ENCODE data around the gene CD93.

DNA sequence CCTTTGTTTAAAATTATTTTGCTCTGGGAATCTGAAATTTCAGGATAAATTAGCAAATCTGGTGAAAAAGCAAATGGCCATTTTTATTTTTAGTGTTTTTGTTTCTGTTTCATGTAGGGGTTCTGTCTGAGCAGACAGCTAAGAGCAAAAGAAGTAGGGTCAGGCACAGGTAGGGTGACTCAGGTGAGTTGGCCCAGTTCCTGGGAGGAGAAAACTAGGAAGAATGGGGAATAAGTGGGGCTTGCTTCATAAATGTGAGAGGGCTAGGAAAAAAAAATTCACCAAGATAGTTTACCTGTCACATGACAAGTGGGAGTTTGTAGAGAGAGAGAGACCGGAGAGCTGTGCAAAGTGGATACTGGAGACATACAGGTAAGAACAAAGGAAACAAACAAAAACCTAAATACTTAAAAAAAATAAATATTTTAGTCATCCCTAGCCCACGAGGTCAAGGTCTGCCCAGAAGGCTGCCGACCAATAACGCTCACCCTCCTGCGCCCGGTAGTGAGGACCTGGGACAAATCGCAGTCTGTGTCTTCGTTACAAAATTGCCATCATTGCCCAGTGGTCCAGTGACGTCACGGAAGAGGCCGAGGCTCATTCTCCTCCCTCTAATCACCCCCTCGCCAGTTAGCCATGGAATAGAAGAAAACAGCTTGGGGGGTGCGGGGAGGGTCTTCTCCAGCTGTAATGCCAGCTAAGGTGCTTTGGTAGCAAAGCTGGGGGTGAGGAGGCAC is 39.0 kb downstream of the CD93 start:
- no peak for TF ChIP-seq TCF4 (CRISPR knock-in tag; IDR thresholded peaks at IDR 0.05; ENCODE audit: borderline replicate concordance)
- TF ChIP-seq, protein P1, sequence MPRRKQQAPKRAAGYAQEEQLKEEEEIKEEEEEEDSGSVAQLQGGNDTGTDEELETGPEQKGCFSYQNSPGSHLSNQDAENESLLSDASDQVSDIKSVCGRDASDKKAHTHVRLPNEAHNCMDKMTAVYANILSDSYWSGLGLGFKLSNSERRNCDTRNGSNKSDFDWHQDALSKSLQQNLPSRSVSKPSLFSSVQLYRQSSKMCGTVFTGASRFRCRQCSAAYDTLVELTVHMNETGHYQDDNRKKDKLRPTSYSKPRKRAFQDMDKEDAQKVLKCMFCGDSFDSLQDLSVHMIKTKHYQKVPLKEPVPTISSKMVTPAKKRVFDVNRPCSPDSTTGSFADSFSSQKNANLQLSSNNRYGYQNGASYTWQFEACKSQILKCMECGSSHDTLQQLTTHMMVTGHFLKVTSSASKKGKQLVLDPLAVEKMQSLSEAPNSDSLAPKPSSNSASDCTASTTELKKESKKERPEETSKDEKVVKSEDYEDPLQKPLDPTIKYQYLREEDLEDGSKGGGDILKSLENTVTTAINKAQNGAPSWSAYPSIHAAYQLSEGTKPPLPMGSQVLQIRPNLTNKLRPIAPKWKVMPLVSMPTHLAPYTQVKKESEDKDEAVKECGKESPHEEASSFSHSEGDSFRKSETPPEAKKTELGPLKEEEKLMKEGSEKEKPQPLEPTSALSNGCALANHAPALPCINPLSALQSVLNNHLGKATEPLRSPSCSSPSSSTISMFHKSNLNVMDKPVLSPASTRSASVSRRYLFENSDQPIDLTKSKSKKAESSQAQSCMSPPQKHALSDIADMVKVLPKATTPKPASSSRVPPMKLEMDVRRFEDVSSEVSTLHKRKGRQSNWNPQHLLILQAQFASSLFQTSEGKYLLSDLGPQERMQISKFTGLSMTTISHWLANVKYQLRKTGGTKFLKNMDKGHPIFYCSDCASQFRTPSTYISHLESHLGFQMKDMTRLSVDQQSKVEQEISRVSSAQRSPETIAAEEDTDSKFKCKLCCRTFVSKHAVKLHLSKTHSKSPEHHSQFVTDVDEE (CRISPR knock-in tag; IDR thresholded peaks at IDR 0.05): no peak
- TF ChIP-seq, protein P2, sequence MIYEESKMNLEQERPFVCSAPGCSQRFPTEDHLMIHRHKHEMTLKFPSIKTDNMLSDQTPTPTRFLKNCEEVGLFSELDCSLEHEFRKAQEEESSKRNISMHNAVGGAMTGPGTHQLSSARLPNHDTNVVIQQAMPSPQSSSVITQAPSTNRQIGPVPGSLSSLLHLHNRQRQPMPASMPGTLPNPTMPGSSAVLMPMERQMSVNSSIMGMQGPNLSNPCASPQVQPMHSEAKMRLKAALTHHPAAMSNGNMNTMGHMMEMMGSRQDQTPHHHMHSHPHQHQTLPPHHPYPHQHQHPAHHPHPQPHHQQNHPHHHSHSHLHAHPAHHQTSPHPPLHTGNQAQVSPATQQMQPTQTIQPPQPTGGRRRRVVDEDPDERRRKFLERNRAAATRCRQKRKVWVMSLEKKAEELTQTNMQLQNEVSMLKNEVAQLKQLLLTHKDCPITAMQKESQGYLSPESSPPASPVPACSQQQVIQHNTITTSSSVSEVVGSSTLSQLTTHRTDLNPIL (CRISPR knock-in tag; IDR thresholded peaks at IDR 0.05; ENCODE audit: low read depth): no peak
- TF ChIP-seq, protein P3, sequence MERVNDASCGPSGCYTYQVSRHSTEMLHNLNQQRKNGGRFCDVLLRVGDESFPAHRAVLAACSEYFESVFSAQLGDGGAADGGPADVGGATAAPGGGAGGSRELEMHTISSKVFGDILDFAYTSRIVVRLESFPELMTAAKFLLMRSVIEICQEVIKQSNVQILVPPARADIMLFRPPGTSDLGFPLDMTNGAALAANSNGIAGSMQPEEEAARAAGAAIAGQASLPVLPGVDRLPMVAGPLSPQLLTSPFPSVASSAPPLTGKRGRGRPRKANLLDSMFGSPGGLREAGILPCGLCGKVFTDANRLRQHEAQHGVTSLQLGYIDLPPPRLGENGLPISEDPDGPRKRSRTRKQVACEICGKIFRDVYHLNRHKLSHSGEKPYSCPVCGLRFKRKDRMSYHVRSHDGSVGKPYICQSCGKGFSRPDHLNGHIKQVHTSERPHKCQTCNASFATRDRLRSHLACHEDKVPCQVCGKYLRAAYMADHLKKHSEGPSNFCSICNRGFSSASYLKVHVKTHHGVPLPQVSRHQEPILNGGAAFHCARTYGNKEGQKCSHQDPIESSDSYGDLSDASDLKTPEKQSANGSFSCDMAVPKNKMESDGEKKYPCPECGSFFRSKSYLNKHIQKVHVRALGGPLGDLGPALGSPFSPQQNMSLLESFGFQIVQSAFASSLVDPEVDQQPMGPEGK (CRISPR knock-in tag; IDR thresholded peaks at IDR 0.05; ENCODE audit: borderline replicate concordance): no peak
- TF ChIP-seq ZFP30 (CRISPR knock-in tag; IDR thresholded peaks at IDR 0.05): no peak
- TF ChIP-seq SNAI2 (CRISPR knock-in tag; IDR thresholded peaks at IDR 0.05): no peak
- TF ChIP-seq ZFP3 (CRISPR knock-in tag; IDR thresholded peaks at IDR 0.05): no peak
- TF ChIP-seq ZNF565 (CRISPR knock-in tag; conservative IDR thresholded peaks at IDR 0.05; ENCODE audit: low read depth): no peak
- TF ChIP-seq ARNTL (CRISPR knock-in tag; IDR thresholded peaks at IDR 0.05; ENCODE audit: borderline replicate concordance, low read depth): no peak
- TF ChIP-seq ZNF8 (CRISPR knock-in tag; IDR thresholded peaks at IDR 0.05): no peak
- TF ChIP-seq, protein P4, sequence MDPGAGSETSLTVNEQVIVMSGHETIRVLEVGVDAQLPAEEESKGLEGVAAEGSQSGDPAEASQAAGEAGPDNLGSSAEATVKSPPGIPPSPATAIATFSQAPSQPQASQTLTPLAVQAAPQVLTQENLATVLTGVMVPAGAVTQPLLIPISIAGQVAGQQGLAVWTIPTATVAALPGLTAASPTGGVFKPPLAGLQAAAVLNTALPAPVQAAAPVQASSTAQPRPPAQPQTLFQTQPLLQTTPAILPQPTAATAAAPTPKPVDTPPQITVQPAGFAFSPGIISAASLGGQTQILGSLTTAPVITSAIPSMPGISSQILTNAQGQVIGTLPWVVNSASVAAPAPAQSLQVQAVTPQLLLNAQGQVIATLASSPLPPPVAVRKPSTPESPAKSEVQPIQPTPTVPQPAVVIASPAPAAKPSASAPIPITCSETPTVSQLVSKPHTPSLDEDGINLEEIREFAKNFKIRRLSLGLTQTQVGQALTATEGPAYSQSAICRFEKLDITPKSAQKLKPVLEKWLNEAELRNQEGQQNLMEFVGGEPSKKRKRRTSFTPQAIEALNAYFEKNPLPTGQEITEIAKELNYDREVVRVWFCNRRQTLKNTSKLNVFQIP (CRISPR knock-in tag; IDR thresholded peaks at IDR 0.05; ENCODE audit: borderline replicate concordance, low read depth): no peak
- TF ChIP-seq ZNF70 (CRISPR knock-in tag; IDR thresholded peaks at IDR 0.05): no peak
- no peak for TF ChIP-seq RARB (CRISPR knock-in tag; IDR thresholded peaks at IDR 0.05)
- TF ChIP-seq ESRRG (CRISPR knock-in tag; IDR thresholded peaks at IDR 0.05): no peak
